Fibroblast of lung (primary cell): ENCODE measurements around the gene CTDSPL. TPM values are rescaled to one million over a fixed set of nuclear protein-coding genes. Genes with fewer than 3 reads are reported as not detected.

Experiments
- DNase-seq, 2 donors: peaks; one replicate each; pipeline versions ENCODE4 v3.0.0 to v3.0.0-alpha.2; 2010; ENCODE audit warnings: low read depth in 2 of 2
- H2AFZ ChIP-seq: 2 replicates; pipeline ENCODE4 v1.5.1; 2012; ENCODE audit warnings: low read length, control low read depth, inconsistent platforms
- H3K27ac ChIP-seq: 2 replicates; pipeline ENCODE4 v1.5.1; 2011; ENCODE audit warnings: low read length, control low read depth; ENCODE audit not compliant: insufficient read depth
- H3K27me3 ChIP-seq: 2 replicates; pipeline ENCODE4 v1.5.1; 2011; ENCODE audit warnings: mild to moderate bottlenecking, low read length; ENCODE audit not compliant: control insufficient read depth, insufficient read depth
- H3K36me3 ChIP-seq: 2 replicates; pipeline ENCODE4 v1.5.1; 2011; ENCODE audit warnings: low read length; ENCODE audit not compliant: control insufficient read depth, insufficient read depth
- H3K4me1 ChIP-seq: 2 replicates; pipeline ENCODE4 v1.5.1; 2011; ENCODE audit warnings: low read length; ENCODE audit not compliant: control insufficient read depth, insufficient read depth; ENCODE audit errors: extremely low read depth
- H3K4me2 ChIP-seq: 2 replicates; pipeline ENCODE4 v1.5.1; 2011; ENCODE audit warnings: low read length, control low read depth; ENCODE audit not compliant: insufficient read depth; ENCODE audit errors: extremely low read depth
- H3K4me3 ChIP-seq, 4 experiments: fragments of 200-600 bp in 1 of 4; sonication (generic) in 1 of 4; replicated peaks in 1 of 4; 2 replicates each; pipeline ENCODE4 v1.5.1; 2011 to 2016; ENCODE audit warnings: low read length in 4 of 4, low read depth in 3 of 4, mild to moderate bottlenecking in 3 of 4, control low read depth in 2 of 4, inconsistent platforms in 1 of 4, mixed read lengths in 1 of 4; ENCODE audit not compliant: insufficient read depth in 1 of 4; ENCODE audit errors: control extremely low read depth in 1 of 4
- H3K79me2 ChIP-seq: 2 replicates; pipeline ENCODE4 v1.5.1; 2012; ENCODE audit warnings: mild to moderate bottlenecking, low read length, inconsistent platforms; ENCODE audit not compliant: control insufficient read depth, insufficient read depth
- H3K9ac ChIP-seq: 2 replicates; pipeline ENCODE4 v1.5.1; 2011; ENCODE audit warnings: mild to moderate bottlenecking, low read length, control low read depth; ENCODE audit not compliant: insufficient read depth
- H3K9me3 ChIP-seq: 2 replicates; pipeline ENCODE4 v1.5.1; 2012; ENCODE audit warnings: low read depth, low read length; ENCODE audit not compliant: control insufficient read depth, insufficient read depth
- H4K20me1 ChIP-seq: 2 replicates; pipeline ENCODE4 v1.5.1; 2011; ENCODE audit warnings: low read length; ENCODE audit not compliant: control insufficient read depth, insufficient read depth; ENCODE audit errors: extremely low read depth
- CTCF ChIP-seq, 2 donors: IDR thresholded peaks in 1 of 2; conservative IDR thresholded peaks in 1 of 2; 1 replicate in 1 of 2; 2 replicates in 1 of 2; pipeline ENCODE4 v1.5.1; 2011 to 2012; ENCODE audit warnings: low read length in 2 of 2, control low read depth in 1 of 2, inconsistent platforms in 1 of 2, low read depth in 1 of 2, mild to moderate bottlenecking in 1 of 2
- EZH2 ChIP-seq: IDR thresholded peaks from 2 replicates; pipeline ENCODE4 v1.5.1; 2012; ENCODE audit warnings: low read length, control low read depth, mild to moderate bottlenecking; ENCODE audit errors: missing control alignments
- polyA plus RNA-seq, 2 donors: library from polyadenylated mRNA; depleted of rRNA in 1 of 2; stranded (reverse) in 1 of 2; unstranded in 1 of 2; fragments of >200 nt; gene quantifications; 2 replicates each; pipeline ENCODE4 v1.2.1, GENCODE V29; 2011 to 2012; ENCODE audit warnings: missing spikeins in 1 of 2
- total RNA-seq: library from RNA; depleted of rRNA; stranded (reverse); fragments of >200 nt; gene quantifications from 2 replicates; pipeline ENCODE4 v1.2.1, GENCODE V29; 2014

Gene CTDSPL
- total and polyA plus RNA-seq, 2 donors (not counting 1 experiment from before 2014, with no cell fraction given) = 34.0 to 51.5 TPM

- Histone ChIP-seq H3K9ac (no peak overlapping the region), H3K36me3 (no peaks in the 10 kb centered on the region), H3K4me3 (no peak overlapping the region), H3K4me1 (peaks cover 7% of the 10 kb centered on the region), H3K27ac (no peak overlapping the region), H3K79me2 (peaks cover 13% of the 10 kb centered on the region), H3K4me2 (no peak overlapping the region), H3K9me3 (no peaks in the 10 kb centered on the region), H2AFZ (no peak overlapping the region), H3K27me3 (no peaks in the 10 kb centered on the region), H4K20me1 (no peaks in the 10 kb centered on the region)
- DNase-seq = no peak
- TF ChIP-seq CTCF (conservative IDR thresholded peaks at IDR 0.05 in 1 of 2, IDR thresholded peaks at IDR 0.05 in 1 of 2; ENCODE audit: low read depth in 1 of 2, low read length in 2 of 2) (no peak), EZH2 (no peak)
These were observed 35.1 kb downstream of the CTDSPL start for GRCh38 chr3:37896827-37897226.

DNA sequence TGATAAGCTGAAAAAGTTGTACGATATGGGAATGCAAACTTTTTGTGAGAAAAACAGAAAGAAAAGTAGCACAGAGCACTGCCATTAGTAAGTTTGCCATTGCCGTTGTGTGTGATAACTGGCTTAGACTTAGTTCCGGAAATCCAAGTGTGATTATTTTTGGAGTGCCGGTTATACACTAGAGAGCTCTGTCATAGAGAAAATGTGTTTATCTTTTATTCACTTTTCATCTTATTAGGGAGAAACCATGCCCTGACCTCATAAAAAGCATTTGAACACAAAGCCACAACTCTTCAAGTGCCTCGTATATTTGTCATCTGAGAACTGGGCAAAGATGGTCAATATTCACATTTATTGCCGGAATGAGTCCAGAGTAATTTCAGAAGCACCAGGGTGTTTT is 36.1 kb downstream of the CTDSPL start:
- Histone ChIP-seq H3K9ac (no peak overlapping the region), H3K4me3 (no peak overlapping the region), H3K36me3 (no peaks in the 10 kb centered on the region), H3K79me2 (peaks cover 13% of the 10 kb centered on the region), H4K20me1 (no peaks in the 10 kb centered on the region), H3K4me2 (no peak overlapping the region), H3K27me3 (no peaks in the 10 kb centered on the region), H3K9me3 (no peaks in the 10 kb centered on the region), H3K4me1 (peaks cover 4% of the 10 kb centered on the region), H3K27ac (no peak overlapping the region), H2AFZ (no peak overlapping the region)
- no peak for TF ChIP-seq EZH2
- TF ChIP-seq CTCF (conservative IDR thresholded peaks at IDR 0.05 in 1 of 2, IDR thresholded peaks at IDR 0.05 in 1 of 2; ENCODE audit: low read depth in 1 of 2, low read length in 2 of 2) = no peak
- DNase-seq = no peak

DNA sequence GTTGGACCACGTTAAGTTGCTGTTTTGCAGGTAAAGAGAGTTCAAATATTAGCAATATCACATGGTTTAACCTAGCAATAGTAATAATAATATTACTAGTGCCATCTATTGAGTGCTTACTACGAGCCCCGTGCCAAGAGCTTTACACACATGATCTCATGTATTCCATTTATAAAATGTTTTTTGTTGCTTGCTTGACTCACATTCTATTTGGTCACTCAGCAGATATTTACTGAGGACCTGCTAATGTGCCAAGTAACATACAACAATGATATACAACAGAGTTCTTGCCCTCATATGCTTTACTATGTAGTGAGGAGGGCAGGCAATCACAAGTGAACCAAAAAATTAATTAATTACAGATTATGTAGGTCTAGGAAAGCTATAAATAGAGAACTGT is 36.7 kb downstream of the CTDSPL start:
- Histone ChIP-seq H3K27ac (no peak overlapping the region), H3K4me1 (peaks cover 2% of the 10 kb centered on the region), H3K9ac (no peak overlapping the region), H3K4me3 (no peak overlapping the region), H4K20me1 (no peaks in the 10 kb centered on the region), H3K9me3 (no peaks in the 10 kb centered on the region), H3K79me2 (peaks cover 13% of the 10 kb centered on the region), H2AFZ (no peak overlapping the region), H3K4me2 (no peak overlapping the region), H3K27me3 (no peaks in the 10 kb centered on the region), H3K36me3 (no peaks in the 10 kb centered on the region)
- DNase-seq = no peak
- TF ChIP-seq CTCF (conservative IDR thresholded peaks at IDR 0.05 in 1 of 2, IDR thresholded peaks at IDR 0.05 in 1 of 2; ENCODE audit: low read depth in 1 of 2, low read length in 2 of 2) = no peak
- no peak for TF ChIP-seq EZH2
